GM23338 (cell line): ENCODE results near the gene BCL2. TPM values are rescaled to one million over a fixed set of nuclear protein-coding genes. Genes with fewer than 3 reads are reported as not detected.

Source experiments
- ATAC-seq: fragments of 200-7000 bp; cut with Tn5 transposase; 3 replicates; pipeline ENCODE4 v1.9.1; 2020
- DNase-seq: peaks from one replicate; pipeline ENCODE4 v3.0.0-alpha.2; 2015; ENCODE audit warnings: low spot score
- H2AFZ ChIP-seq: fragments of 200-600 bp; sonication (generic); 2 replicates; pipeline ENCODE4 v1.8.0; 2016; ENCODE audit warnings: antibody characterized with exemption, mild to moderate bottlenecking, moderate library complexity
- H3F3A ChIP-seq: fragments of 200-600 bp; sonication (generic); replicated peaks from 2 replicates; pipeline ENCODE4 v1.8.0; 2017; ENCODE audit warnings: antibody characterized with exemption, mixed run types, low read depth
- H3K27ac ChIP-seq: fragments of 200-600 bp; sonication (generic); 2 replicates; pipeline ENCODE4 v1.6.1; 2016; ENCODE audit warnings: low read depth
- H3K27me3 ChIP-seq: fragments of 200-600 bp; sonication (generic); 2 replicates; pipeline ENCODE4 v1.8.0; 2016; ENCODE audit warnings: mild to moderate bottlenecking, mixed run types, moderate library complexity; ENCODE audit not compliant: insufficient read depth
- H3K36me3 ChIP-seq: fragments of 200-600 bp; sonication (generic); 2 replicates; pipeline ENCODE4 v1.8.0; 2016; ENCODE audit warnings: mild to moderate bottlenecking; ENCODE audit not compliant: insufficient read depth
- H3K4me1 ChIP-seq: fragments of 200-600 bp; sonication (generic); 2 replicates; pipeline ENCODE4 v1.8.0; 2016; ENCODE audit warnings: mild to moderate bottlenecking, moderate library complexity; ENCODE audit not compliant: insufficient read depth
- H3K4me2 ChIP-seq: fragments of 200-600 bp; sonication (generic); 2 replicates; pipeline ENCODE4 v1.7.1; 2017; ENCODE audit warnings: mixed run types
- H3K4me3 ChIP-seq: fragments of 200-600 bp; sonication (generic); 2 replicates; pipeline ENCODE4 v1.6.1; 2016; ENCODE audit warnings: mixed run types
- H3K79me2 ChIP-seq: fragments of 200-600 bp; sonication (generic); replicated peaks from 2 replicates; pipeline ENCODE4 v1.8.0; 2017; ENCODE audit warnings: mild to moderate bottlenecking; ENCODE audit not compliant: insufficient read depth
- H3K9me2 ChIP-seq: fragments of 200-600 bp; sonication (generic); 2 replicates; pipeline ENCODE4 v1.8.0; 2017; ENCODE audit not compliant: insufficient read depth
- H4K20me1 ChIP-seq: fragments of 200-600 bp; sonication (generic); replicated peaks from 2 replicates; pipeline ENCODE4 v1.8.0; 2017; ENCODE audit warnings: mild to moderate bottlenecking; ENCODE audit not compliant: insufficient read depth
- H3K27ac Mint-ChIP-seq: 2 replicates; pipeline ENCODE4 v1.8.0; 2020; ENCODE audit warnings: inconsistent platforms, mild to moderate bottlenecking, moderate library complexity, mixed read lengths
- H3K27me3 Mint-ChIP-seq: 3 replicates; pipeline ENCODE4 v1.8.0; 2022; ENCODE audit warnings: low read depth, mild to moderate bottlenecking, moderate library complexity, mixed read lengths, inconsistent platforms; ENCODE audit not compliant: insufficient read depth, poor library complexity
- H3K36me3 Mint-ChIP-seq: 3 replicates; pipeline ENCODE4 v1.8.0; 2021; ENCODE audit warnings: low read depth, mild to moderate bottlenecking, inconsistent platforms, moderate library complexity, mixed read lengths
- H3K4me1 Mint-ChIP-seq: 3 replicates; pipeline ENCODE4 v1.8.0; 2020; ENCODE audit warnings: mild to moderate bottlenecking, inconsistent platforms, mixed read lengths
- H3K4me3 Mint-ChIP-seq: 3 replicates; pipeline ENCODE4 v1.8.0; 2021; ENCODE audit warnings: moderate library complexity, mild to moderate bottlenecking, inconsistent platforms, mixed read lengths
- H3K9me3 Mint-ChIP-seq: 3 replicates; pipeline ENCODE4 v1.8.0; 2020; ENCODE audit warnings: moderate library complexity, mild to moderate bottlenecking, inconsistent platforms, mixed read lengths
- CREB1 ChIP-seq: fragments of 250-450 bp; sonication (Bioruptor Pico); IDR thresholded peaks from 2 replicates; pipeline ENCODE4 v1.5.0; 2020; ENCODE audit warnings: low read depth, mild to moderate bottlenecking, moderate library complexity
- CTCF ChIP-seq, 2 experiments: fragments of 200-600 bp in 1 of 2; sonication (generic) in 1 of 2; conservative IDR thresholded peaks; 2 replicates each; pipeline versions ENCODE4 v1.5.1 to v1.6.1; 2016 to 2017; ENCODE audit warnings: antibody characterized with exemption in 2 of 2, low read depth in 2 of 2, mild to moderate bottlenecking in 2 of 2, moderate library complexity in 1 of 2
- ETS1 ChIP-seq: IDR thresholded peaks from 2 replicates; pipeline ENCODE4 v1.6.1; 2016; ENCODE audit warnings: antibody characterized with exemption
- EZH2 ChIP-seq: fragments of 200-600 bp; sonication (generic); IDR thresholded peaks from one replicate; pipeline ENCODE4 v1.8.0; 2017; ENCODE audit warnings: antibody characterized with exemption, mild to moderate bottlenecking, low read depth; ENCODE audit not compliant: unreplicated experiment
- EZH2phosphoT487 ChIP-seq: fragments of 200-600 bp; sonication (generic); IDR thresholded peaks from one replicate; pipeline ENCODE4 v1.8.1; 2018; ENCODE audit warnings: antibody characterized with exemption; ENCODE audit not compliant: unreplicated experiment
- JUNB ChIP-seq: IDR thresholded peaks from one replicate; pipeline ENCODE4 v1.6.1; 2016; ENCODE audit warnings: antibody characterized with exemption; ENCODE audit not compliant: unreplicated experiment
- NANOG ChIP-seq: IDR thresholded peaks from 2 replicates; pipeline ENCODE4 v1.6.1; 2016; ENCODE audit warnings: antibody characterized with exemption, borderline replicate concordance
- POLR2AphosphoS5 ChIP-seq: IDR thresholded peaks from 2 replicates; pipeline ENCODE4 v1.6.1; 2016; ENCODE audit warnings: antibody characterized with exemption, low read depth
- REST ChIP-seq: IDR thresholded peaks from one replicate; pipeline ENCODE4 v1.6.1; 2018; ENCODE audit warnings: antibody characterized with exemption; ENCODE audit not compliant: unreplicated experiment
- STAT1 ChIP-seq: IDR thresholded peaks from one replicate; pipeline ENCODE4 v1.6.1; 2016; ENCODE audit warnings: antibody characterized with exemption; ENCODE audit not compliant: unreplicated experiment
- ZNF114 ChIP-seq: fragments of 250-450 bp; sonication (Bioruptor Pico); IDR thresholded peaks from 2 replicates; pipeline ENCODE4 v1.5.0; 2020; ENCODE audit warnings: mild to moderate bottlenecking, moderate library complexity
- ZNF331 ChIP-seq: fragments of 250-450 bp; sonication (Bioruptor Pico); IDR thresholded peaks from 2 replicates; pipeline ENCODE4 v1.5.0; 2020; ENCODE audit warnings: low read depth, mild to moderate bottlenecking, moderate library complexity
- ZNF462 ChIP-seq: fragments of 250-450 bp; sonication (Bioruptor Pico); IDR thresholded peaks from 2 replicates; pipeline ENCODE4 v1.5.0; 2020; ENCODE audit warnings: mild to moderate bottlenecking, moderate library complexity
- polyA plus RNA-seq: library from polyadenylated mRNA; unstranded; fragments of >200 nt; fragmentation: Nextera tagmentation; extraction: Ambion mirVana; gene quantifications from 2 replicates; pipeline ENCODE4 v1.2.1, GENCODE V29; 2016
- total RNA-seq: library from RNA; depleted of rRNA; stranded (reverse); fragments of >200 nt; shearing (Covaris generic); gene quantifications from 2 replicates; pipeline ENCODE4 v1.2.3, GENCODE V29; 2014

The BCL2 gene
- total and polyA plus RNA-seq, 2 experiments from 2014 or later: 1.2 to 4.0 TPM

GRCh38 chr18:63098018-63098981, 221.3 kb downstream of the BCL2 start:
- H3K27ac ChIP-seq: no peak overlapping the region
- Mint-ChIP-seq H3K27me3 (peaks cover 2% of the 10 kb centered on the region), H3K4me1 (peaks cover 8% of the 10 kb centered on the region), H3K27ac (no peak overlapping the region), H3K4me3 (no peak overlapping the region), H3K9me3 (peaks cover 3% of the 10 kb centered on the region; the same call in 2 of the 3 replicates), H3K36me3 (peaks cover 4% of the 10 kb centered on the region; the same call in 1 of the 3 replicates)
- TF ChIP-seq ETS1 (no peak), ZNF114 (CRISPR knock-in tag) (no peak), STAT1 (no peak), JUNB (no peak), REST (no peak), ZNF331 (no peak), CREB1 (no peak), CTCF (conservative IDR thresholded peaks at IDR 0.05; ENCODE audit: low read depth in 2 of 2) (no peak), EZH2phosphoT487 (no peak), EZH2 (no peak), ZNF462 (CRISPR knock-in tag) (no peak), POLR2AphosphoS5 (no peak), NANOG (no peak)
- 0 out of 2 replicates have a peak overlapping the region, but pooled peaks have one; percentile 59 for H2AFZ ChIP-seq
- no peaks in the 10 kb centered on the region for H4K20me1 ChIP-seq
- no peaks in the 10 kb centered on the region for H3K4me1 ChIP-seq
- ATAC-seq (no peak), DNase-seq (no peak)
- no peak overlapping the region for H3K4me2 ChIP-seq
- H3K36me3 ChIP-seq: no peaks in the 10 kb centered on the region
- H3K79me2 ChIP-seq: no peaks in the 10 kb centered on the region
- H3F3A ChIP-seq: no peaks in the 10 kb centered on the region
- H3K4me3 ChIP-seq: no peak overlapping the region
- H3K9me2 ChIP-seq: 0 out of 2 replicates have a peak, but pooled peaks cover 4% of the 10 kb centered on the region
- H3K27me3 ChIP-seq: no peaks in the 10 kb centered on the region
